GM12874 (cell line): ENCODE data around the gene AP2B1.

Experiments
- CTCF ChIP-seq: IDR thresholded peaks from 2 replicates; pipeline ENCODE4 v1.5.1; 2011; ENCODE audit warnings: low read depth, mild to moderate bottlenecking, control low read depth, low read length, moderate library complexity; ENCODE audit not compliant: insufficient read depth

Gene AP2B1

GRCh38 chr17:35545150-35545549 is 42.0 kb upstream of the AP2B1 start:
- no peak for TF ChIP-seq CTCF

DNA sequence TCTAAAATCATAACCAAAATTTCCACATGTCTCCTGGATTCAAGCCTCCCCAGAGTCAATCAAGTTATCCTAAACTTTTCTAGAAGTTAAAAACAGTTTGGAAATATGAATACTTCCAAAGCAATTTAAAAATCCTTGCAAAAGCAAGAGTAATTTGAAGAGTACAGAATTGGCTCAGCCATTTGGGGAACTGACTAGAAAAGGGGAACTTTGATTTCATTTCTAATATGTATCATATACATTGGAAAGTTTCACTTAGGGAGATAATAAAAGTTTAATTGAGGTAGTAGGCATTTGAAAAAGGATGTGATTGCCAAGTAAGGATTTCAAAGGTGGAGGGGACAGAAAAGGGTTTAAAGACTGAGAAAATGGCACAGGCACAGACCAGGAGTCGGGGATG is 40.6 kb upstream of the AP2B1 start:
- no peak for TF ChIP-seq CTCF

GRCh38 chr17:35548208-35548810 is 38.8 kb upstream of the AP2B1 start:
- no peak for TF ChIP-seq CTCF

- no peak for TF ChIP-seq CTCF
These were observed 38.1 kb upstream of the AP2B1 start for GRCh38 chr17:35548978-35549377.

- TF ChIP-seq CTCF = no peak
These were observed 33.8 kb upstream of the AP2B1 start for GRCh38 chr17:35553310-35553709.

DNA sequence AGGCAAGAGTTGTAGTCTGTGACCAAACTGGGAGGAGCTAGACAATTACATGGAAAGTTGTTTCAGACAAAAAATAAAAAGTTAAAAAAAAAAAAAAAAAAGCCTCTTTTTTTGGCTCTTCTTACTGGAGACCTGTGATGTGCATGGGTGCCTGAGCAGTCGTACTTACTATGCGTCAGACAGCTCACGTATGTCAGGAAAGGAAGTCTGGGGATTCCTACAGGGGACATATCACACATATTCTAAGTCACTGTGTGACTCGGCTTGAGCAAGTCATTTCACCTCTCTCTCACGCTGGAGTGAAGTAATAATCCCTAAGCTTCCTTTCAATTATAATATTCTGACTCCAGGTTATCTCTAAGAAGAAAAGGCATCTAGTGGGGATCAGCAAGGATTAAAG is 32.5 kb upstream of the AP2B1 start:
- TF ChIP-seq CTCF = no peak

DNA sequence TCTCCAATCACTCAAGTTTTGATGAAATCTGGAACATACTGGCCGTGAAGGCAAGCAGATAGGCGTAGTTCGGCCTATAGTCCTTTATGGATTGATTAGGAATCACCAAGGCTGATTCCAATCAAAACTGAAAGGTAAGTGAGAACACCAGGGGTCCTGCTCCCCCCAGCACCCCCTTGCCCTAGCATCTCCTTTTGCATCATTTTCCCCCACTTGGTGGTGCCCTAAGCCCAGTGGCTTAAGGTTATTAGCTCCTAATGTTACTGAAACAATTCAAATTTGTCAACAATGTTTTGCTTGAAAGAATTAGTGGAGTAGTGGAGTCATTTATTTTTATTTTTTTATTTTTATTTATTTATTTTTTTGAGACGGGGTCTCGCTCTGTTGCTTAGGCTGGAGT is 31.4 kb upstream of the AP2B1 start:
- TF ChIP-seq CTCF = peak; percentile 21; the same call in 1 of the 2 replicates
